Measurements from ENCODE around the gene TENT4B.

DNA sequence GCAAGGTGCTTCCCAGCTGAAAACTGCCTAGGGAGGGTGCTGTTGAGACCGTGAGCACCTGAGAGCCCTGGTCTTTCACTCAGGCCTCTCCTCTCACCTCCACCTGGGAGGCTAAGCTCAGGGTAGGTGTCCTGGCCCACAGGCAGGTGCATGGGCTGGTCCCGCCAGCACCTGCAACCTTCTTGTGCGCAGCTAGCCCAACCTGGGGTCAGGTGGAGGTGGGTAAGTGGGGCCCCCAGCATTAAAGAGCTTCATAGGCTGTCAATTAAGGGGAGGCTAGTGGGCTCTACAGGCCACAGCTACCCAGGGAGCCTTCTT lies 122.0 kb downstream of the TENT4B start:
- TF ChIP-seq, protein P1, sequence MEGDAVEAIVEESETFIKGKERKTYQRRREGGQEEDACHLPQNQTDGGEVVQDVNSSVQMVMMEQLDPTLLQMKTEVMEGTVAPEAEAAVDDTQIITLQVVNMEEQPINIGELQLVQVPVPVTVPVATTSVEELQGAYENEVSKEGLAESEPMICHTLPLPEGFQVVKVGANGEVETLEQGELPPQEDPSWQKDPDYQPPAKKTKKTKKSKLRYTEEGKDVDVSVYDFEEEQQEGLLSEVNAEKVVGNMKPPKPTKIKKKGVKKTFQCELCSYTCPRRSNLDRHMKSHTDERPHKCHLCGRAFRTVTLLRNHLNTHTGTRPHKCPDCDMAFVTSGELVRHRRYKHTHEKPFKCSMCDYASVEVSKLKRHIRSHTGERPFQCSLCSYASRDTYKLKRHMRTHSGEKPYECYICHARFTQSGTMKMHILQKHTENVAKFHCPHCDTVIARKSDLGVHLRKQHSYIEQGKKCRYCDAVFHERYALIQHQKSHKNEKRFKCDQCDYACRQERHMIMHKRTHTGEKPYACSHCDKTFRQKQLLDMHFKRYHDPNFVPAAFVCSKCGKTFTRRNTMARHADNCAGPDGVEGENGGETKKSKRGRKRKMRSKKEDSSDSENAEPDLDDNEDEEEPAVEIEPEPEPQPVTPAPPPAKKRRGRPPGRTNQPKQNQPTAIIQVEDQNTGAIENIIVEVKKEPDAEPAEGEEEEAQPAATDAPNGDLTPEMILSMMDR (IDR thresholded peaks at IDR 0.05): no peak
- TF ChIP-seq EP300 (IDR thresholded peaks at IDR 0.05): no peak
- no peak for TF ChIP-seq POLR2AphosphoS5 (IDR thresholded peaks at IDR 0.05)
- no peak for TF ChIP-seq POLR2A (IDR thresholded peaks at IDR 0.05)

Data from sigmoid colon (tissue), 4 donors.